ENCODE measurements around the gene PIGL. TPM values are rescaled to one million over a fixed set of nuclear protein-coding genes. Genes with fewer than 3 reads are reported as not detected.
"Not testable (repeated sequence)": the region's sequence is repeated elsewhere in the genome, so short reads cannot be mapped to it uniquely, and the experiment has no call there.

Gene PIGL
- total RNA-seq, 1 donor from 2014 or later, result 31.1 TPM

DNA sequence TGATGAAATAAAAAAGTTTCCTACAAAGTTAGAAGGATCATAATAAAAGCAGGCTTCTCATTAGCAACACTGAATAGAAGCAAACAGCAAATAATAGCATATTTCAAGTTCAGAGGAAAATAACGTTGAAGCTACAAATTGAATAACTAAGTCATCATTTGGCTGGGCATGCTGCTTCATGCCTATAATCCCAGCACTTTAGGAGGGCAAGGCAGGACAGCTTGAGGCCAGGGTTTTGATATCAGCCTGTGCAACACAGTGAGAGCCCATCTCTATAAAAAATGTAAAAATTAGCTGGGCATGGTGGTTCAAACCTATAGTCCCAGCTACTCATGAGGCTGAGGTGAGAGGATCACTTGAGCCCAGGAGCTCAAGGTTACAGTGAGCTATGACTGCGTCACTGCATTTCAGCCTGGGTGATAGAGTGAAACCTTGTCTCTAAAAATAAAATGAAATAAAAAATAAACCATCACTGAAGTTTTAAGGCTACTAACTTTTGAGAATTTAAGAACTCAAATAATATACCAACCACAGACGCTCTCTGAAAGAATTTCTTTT is 27.1 kb upstream of the PIGL start:
- DNase-seq (ENCODE audit: low read depth, low spot score), result no peak
- TF ChIP-seq, protein P1, sequence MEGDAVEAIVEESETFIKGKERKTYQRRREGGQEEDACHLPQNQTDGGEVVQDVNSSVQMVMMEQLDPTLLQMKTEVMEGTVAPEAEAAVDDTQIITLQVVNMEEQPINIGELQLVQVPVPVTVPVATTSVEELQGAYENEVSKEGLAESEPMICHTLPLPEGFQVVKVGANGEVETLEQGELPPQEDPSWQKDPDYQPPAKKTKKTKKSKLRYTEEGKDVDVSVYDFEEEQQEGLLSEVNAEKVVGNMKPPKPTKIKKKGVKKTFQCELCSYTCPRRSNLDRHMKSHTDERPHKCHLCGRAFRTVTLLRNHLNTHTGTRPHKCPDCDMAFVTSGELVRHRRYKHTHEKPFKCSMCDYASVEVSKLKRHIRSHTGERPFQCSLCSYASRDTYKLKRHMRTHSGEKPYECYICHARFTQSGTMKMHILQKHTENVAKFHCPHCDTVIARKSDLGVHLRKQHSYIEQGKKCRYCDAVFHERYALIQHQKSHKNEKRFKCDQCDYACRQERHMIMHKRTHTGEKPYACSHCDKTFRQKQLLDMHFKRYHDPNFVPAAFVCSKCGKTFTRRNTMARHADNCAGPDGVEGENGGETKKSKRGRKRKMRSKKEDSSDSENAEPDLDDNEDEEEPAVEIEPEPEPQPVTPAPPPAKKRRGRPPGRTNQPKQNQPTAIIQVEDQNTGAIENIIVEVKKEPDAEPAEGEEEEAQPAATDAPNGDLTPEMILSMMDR (conservative IDR thresholded peaks at IDR 0.05), result no peak
- H3K4me3 Mint-ChIP-seq, result no peak overlapping the region
- no peaks in the 10 kb centered on the region for H3K9me3 Mint-ChIP-seq
- no peaks in the 10 kb centered on the region for H3K4me1 Mint-ChIP-seq
- H3K36me3 Mint-ChIP-seq (ENCODE audit: low read depth), result peaks cover 11% of the 10 kb centered on the region
- H3K27ac Mint-ChIP-seq (ENCODE audit: unreplicated experiment), result peak overlapping the region; percentile 27
- H3K27me3 Mint-ChIP-seq (ENCODE audit: low read depth), result no peaks in the 10 kb centered on the region

DNA sequence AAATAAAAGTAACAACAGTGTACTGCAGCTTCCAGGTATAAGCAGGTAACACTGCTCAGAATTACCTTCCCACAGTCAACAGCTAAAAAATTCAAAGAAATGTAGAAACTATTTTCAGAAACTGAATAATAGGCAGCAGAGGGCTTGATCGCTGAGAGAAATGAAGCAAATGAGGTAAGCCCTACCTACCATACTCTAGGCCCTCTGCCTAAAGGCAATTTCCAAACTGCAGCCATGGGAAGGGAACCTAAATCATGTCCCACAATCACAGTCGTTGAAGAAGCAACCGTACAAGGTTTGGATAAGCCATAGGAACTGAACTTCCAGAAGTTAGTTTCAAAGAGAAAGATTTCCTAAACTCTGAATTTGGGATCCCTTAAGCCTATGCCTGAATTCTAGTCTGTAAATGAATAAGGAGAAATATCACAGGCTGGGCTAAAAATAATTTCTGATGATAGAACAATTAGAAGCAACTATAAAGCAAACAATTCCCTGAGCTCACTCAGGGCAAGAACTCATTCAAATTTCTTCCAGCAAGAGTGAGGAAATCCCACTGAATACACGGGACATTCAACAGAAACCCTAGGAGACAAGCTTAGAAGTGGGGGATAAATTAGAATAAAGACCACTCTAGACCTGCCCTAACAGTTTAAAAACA is 26.2 kb upstream of the PIGL start:
- H3K36me3 Mint-ChIP-seq (ENCODE audit: low read depth), result peaks cover 7% of the 10 kb centered on the region
- no peaks in the 10 kb centered on the region for H3K9me3 Mint-ChIP-seq
- no peak overlapping the region for H3K4me3 Mint-ChIP-seq
- H3K27ac Mint-ChIP-seq (ENCODE audit: unreplicated experiment), result no peak overlapping the region
- no peaks in the 10 kb centered on the region for H3K4me1 Mint-ChIP-seq
- TF ChIP-seq, protein P1 (conservative IDR thresholded peaks at IDR 0.05), result no peak
- DNase-seq (ENCODE audit: low read depth, low spot score), result no peak
- H3K27me3 Mint-ChIP-seq (ENCODE audit: low read depth), result no peaks in the 10 kb centered on the region

DNA sequence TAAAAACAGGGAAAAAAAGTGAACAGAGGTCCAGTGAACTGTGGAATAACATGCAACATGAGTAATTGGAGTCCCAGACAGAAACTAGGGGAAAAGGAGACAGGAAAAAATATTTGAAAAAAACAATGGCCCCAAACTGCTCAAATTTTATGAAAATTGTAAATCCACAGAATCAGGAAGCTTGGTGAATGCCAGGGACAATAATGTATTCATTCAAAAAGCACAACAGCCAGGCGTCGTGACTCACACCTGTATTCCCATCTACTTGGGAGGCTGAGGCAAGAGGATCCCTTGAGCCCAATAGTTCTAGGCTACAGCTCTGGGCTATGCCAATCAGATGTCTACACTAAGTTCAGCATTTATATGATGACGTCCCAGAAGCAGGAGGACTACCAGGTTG is 25.4 kb upstream of the PIGL start:
- Mint-ChIP-seq H3K36me3 (ENCODE audit: low read depth) (peaks cover 6% of the 10 kb centered on the region), H3K9me3 (no peaks in the 10 kb centered on the region), H3K27ac (ENCODE audit: unreplicated experiment) (no peak overlapping the region), H3K4me1 (no peaks in the 10 kb centered on the region), H3K27me3 (ENCODE audit: low read depth) (no peaks in the 10 kb centered on the region), H3K4me3 (no peak overlapping the region)
- TF ChIP-seq, protein P1 (conservative IDR thresholded peaks at IDR 0.05), result no peak
- no peak for DNase-seq (ENCODE audit: low read depth, low spot score)

DNA sequence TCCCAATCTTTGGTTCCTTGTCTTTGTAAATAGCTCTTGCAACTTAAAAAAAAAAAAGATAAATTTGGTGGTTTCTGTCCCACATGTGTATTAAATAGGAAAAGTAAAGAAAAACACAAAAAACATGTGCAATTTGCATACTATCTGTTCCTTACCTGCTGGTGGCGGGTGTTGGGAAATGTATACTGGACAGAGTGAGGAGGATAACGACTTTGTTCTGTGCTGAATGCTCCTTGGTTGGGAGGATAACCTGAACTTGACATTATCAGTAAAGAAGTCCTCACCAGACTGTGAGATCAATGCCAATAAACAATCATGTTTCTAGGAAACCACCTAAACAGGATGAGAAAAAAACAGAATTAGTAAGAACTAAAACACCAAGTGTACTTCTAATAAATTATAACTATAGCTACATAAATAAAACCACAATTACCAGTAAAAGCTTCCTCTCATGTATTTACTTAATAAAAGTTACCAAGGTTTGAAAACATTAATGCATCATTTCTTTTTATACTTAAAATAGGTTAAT is 22.6 kb upstream of the PIGL start:
- not testable (repeated sequence) for H3K4me3 Mint-ChIP-seq

DNA sequence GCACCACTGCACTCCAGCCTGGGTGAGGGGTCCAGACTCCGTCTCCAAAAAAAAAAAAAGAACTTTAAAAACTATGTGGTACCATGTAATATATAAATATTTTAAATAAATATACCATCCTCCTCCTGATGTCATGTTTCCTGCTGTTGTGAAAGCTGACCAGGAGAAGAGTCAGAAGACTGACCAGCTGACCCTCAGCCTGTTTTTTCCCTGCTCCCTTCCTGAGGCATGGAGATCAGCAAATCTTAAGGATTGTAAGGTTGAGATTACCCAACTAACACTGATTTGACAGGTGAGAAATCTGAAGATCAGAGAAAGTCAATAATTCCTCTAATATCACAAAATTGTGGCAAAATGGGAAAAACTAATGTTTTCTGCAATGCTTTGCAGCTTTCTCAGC is 19.7 kb upstream of the PIGL start:
- Mint-ChIP-seq H3K9me3 (no peaks in the 10 kb centered on the region), H3K27me3 (ENCODE audit: low read depth) (no peaks in the 10 kb centered on the region), H3K27ac (ENCODE audit: unreplicated experiment) (no peak overlapping the region), H3K36me3 (ENCODE audit: low read depth) (peaks cover 8% of the 10 kb centered on the region), H3K4me3 (no peak overlapping the region), H3K4me1 (peaks cover 10% of the 10 kb centered on the region)
- TF ChIP-seq, protein P1 (conservative IDR thresholded peaks at IDR 0.05), result no peak
- DNase-seq (ENCODE audit: low read depth, low spot score), result no peak

More for the DNA sequence above, 22.6 kb upstream of the PIGL start:
- H3K9me3 Mint-ChIP-seq; H3K4me1 Mint-ChIP-seq; DNase-seq (ENCODE audit: low read depth, low spot score); H3K27ac Mint-ChIP-seq (ENCODE audit: unreplicated experiment); H3K27me3 Mint-ChIP-seq (ENCODE audit: low read depth); H3K36me3 Mint-ChIP-seq (ENCODE audit: low read depth): not testable (repeated sequence)

DNA sequence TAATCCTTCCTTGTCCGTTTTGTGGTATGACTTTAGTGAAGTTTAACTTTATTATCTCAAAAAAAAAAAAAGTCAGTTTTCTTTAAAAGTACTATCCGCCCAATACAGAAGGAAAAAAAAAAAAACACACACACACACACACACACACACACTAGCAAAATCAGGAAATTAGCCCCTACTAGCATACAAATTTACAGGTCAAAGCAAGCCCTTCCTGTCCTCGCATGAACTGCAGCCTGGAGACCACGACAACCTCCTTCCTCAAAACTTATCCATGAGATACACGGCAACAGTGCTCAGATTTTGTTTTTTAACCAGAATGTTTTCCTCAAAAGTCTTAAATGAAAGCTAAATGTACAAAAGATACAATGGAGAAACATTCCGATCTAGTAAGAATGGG is 17.9 kb upstream of the PIGL start:
- Mint-ChIP-seq H3K4me1 (peaks cover 19% of the 10 kb centered on the region), H3K27me3 (ENCODE audit: low read depth) (no peaks in the 10 kb centered on the region), H3K9me3 (no peaks in the 10 kb centered on the region), H3K4me3 (no peak overlapping the region), H3K36me3 (ENCODE audit: low read depth) (peaks cover 2% of the 10 kb centered on the region), H3K27ac (ENCODE audit: unreplicated experiment) (peak overlapping the region; percentile 78)
- TF ChIP-seq, protein P1 (conservative IDR thresholded peaks at IDR 0.05), result no peak
- no peak for DNase-seq (ENCODE audit: low read depth, low spot score)

DNA sequence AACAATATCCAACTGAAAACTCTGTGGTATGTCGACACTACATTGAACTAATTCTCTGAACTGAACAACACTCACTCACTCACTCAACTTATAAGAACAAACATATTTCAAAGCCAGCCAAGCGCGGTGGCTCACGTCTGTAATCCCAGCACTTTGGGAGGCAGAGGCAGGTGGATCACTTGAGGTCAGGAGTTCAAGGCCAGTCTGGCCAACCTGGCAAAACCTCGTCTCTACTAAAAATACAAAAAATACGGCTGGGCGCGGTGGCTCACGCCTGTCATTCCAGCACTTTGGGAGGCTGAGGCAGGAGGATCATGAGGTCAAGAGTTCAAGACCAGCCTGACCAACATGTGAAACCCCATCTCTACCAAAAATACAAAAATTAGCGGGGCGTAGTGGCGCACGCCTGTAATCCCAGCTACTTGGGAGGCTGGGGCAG is 15.3 kb upstream of the PIGL start:
- H3K36me3 Mint-ChIP-seq (ENCODE audit: low read depth); DNase-seq (ENCODE audit: low read depth, low spot score): not testable (repeated sequence)

DNA sequence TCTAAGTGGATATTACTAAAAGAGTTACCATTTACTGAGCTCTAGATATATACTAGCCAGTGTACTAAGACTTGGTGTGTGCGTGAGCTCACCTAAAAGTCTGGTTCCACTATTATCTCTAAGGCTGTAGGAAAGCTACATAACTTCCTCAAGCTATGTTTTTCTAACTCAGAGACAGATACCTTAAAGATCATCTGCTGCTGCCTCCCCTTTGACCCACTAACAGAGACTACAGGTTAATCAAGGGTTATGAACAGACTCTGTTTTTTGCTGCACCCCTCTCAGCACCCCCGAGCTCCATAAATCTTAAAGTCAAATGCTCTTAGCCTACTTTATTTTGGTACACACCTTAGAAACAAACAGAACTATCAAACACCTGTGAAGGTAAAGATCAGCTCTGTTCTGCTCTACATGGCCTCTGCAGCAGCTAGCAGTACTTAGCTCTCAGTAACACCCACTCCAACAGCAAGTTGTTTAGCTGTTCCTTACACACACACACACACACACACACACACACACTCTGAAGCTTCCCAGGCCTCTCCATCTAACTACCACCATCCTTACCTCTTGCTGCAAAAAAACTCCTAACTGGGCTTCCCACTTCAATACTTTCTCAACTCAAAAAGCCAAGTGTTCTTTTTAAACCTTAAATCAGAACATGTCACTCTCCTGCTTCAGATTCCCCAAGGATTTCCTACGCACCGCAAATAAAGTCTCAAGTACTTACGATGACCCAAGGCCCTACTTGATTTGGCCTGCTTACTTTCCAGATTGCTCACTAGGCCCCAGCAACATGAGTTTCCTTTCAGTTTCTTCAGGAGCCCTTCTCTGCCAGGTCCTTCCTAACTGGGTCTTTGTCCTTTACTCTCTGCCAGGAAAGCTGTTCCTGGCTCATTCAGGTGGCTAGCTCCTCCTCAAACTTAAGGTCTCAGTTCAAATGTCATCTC is 14.2 kb upstream of the PIGL start:
- H3K4me1 Mint-ChIP-seq, result peaks cover 28% of the 10 kb centered on the region
- DNase-seq (ENCODE audit: low read depth, low spot score), result not testable (repeated sequence)

More for the DNA sequence above, 15.3 kb upstream of the PIGL start:
- H3K9me3 Mint-ChIP-seq; H3K4me3 Mint-ChIP-seq; H3K27me3 Mint-ChIP-seq (ENCODE audit: low read depth): not testable (repeated sequence)
- Mint-ChIP-seq H3K4me1 (peaks cover 28% of the 10 kb centered on the region), H3K27ac (ENCODE audit: unreplicated experiment) (peak overlapping the region; percentile 87)

More for the DNA sequence above, 14.2 kb upstream of the PIGL start:
- not testable (repeated sequence) for H3K4me3 Mint-ChIP-seq; H3K27me3 Mint-ChIP-seq (ENCODE audit: low read depth); H3K27ac Mint-ChIP-seq (ENCODE audit: unreplicated experiment); H3K36me3 Mint-ChIP-seq (ENCODE audit: low read depth); H3K9me3 Mint-ChIP-seq

All from neural crest cell (in vitro differentiated cells).